DMS 273 treated with DMSO at 0.1 percent for 48 hours (cell line): ENCODE results near the gene CPA5.

ENCODE experiments used
- DNase-seq: peaks from one replicate; lab custom pipeline; 2025; lab: John Stamatoyannopoulos, UW

The CPA5 gene

DNA sequence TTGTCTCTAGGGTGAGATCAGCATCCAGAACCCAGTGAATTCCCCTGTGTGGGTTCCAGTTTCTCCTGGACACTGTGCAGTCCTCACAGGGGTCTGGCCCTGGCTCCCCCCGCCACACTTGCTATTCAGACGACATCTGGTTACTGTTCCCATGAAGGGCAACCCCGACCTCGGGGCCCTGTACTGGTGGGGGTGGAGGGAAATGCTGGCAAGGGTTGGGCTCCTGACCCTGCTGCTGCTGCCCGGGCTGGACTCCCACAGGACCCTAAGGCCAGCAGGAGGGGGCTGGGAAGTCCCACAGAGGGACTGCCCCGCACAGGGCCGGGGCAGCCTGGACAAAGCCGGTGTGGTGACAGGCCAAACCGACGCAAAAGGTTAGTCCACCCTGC is 34.9 kb downstream of the CPA5 start:
- no peak for DNase-seq

DNA sequence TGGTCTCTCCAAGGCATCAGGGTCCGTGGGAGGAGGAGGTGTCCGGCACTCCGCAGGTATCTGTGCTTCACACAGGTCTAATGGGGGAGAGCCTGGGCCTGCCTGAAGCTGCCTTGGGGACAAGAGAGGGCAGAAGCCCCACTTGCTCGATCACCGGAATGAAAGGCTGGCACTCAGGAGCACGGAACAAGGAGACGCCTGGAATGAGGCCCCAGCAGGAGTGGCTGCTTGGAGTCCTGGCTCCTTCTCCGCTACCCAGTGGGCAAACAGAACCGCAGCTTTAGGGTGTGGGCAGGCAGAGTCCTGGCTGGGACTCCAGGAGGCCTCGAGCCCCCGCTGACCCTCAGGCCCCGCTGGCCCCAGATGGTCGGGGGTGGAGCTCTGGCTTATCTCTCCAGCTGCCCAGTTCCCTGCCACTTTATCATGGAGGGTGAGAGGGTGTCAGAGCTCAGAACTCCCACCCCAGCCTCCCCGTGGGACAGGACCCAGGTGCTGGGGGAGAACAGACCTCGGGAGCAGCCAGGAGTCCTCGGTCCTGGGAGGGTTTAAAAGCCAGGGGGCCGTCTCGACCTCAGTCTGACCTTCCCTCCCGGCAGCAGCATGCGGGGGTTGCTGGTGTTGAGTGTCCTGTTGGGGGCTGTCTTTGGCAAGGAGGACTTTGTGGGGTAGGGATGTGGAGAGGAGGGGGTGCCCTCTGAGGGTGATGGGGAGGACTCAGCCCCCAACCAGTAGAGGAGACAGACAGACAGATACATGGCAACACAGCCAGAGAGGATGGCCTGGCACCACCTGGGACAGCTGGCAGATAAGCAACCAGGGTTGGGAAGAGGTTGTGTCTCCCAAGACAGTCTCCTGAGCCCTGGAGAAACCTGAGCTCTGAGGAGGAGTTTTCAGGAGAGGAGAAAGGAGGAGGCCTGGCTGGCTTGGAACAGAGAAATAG is 35.6 kb downstream of the CPA5 start, which contains the start of gene CPA1:
TSS of gene CPA1 (plus strand) at position 574 of the 940 bp plus-strand sequence. CDS start at position 601, 27 bp downstream.
- peak; percentile 65 for DNase-seq

DNA sequence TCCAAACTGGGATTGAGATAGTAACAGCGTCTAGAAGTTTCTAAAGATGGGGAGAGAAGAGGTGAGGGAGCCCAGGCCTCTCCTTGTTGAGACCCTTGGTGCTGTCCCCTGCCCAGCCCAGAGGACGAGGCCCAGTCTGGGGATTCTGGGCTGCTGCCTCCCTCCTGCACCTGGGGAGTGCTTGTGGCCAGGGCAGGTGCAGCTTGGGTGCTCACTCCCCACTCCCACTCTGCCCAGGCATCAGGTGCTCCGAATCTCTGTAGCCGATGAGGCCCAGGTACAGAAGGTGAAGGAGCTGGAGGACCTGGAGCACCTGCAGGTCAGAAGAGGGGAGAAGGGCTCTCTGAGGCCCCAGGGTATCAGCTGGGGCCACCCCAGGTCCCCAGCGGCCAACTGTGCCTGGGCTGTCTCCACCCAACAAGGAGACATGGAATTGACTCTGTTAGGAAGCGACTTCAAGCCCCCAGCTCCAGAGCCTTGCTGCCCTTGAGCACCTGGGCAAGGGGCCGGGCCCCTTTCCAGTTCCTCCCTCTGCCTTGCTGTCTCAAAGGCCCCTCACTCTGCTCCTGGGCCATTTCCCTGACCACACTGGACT is 36.3 kb downstream of the CPA5 start:
- DNase-seq = no peak

DNA sequence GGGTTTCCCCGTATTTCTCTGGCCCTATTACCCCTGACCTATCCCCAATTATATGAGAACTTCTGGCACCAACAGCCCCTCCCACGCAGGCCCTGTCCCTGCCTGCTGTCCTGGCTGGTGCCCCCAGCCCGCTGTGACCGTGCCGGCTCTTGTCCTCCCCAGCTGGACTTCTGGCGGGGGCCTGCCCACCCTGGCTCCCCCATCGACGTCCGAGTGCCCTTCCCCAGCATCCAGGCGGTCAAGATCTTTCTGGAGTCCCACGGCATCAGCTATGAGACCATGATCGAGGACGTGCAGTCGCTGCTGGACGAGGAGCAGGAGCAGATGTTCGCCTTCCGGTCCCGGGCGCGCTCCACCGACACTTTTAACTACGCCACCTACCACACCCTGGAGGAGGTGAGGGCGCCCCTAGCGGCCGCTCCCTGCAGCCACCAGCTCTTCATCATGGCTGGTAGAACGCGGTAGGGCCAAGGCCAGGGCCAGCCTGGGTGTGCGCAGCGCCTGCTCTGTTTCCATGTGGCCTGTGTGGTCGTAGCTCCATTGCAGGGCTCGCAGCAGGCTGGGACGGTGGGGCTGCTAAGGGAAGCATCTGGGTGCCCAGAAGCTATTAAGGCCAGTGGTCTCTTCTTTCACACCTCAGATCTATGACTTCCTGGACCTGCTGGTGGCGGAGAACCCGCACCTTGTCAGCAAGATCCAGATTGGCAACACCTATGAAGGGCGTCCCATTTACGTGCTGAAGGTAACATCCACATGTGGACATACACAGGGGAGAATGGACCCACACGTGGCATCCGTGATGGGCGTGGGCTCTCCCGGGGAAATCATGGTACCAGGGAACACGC is 37.1 kb downstream of the CPA5 start:
- no peak for DNase-seq

DNA sequence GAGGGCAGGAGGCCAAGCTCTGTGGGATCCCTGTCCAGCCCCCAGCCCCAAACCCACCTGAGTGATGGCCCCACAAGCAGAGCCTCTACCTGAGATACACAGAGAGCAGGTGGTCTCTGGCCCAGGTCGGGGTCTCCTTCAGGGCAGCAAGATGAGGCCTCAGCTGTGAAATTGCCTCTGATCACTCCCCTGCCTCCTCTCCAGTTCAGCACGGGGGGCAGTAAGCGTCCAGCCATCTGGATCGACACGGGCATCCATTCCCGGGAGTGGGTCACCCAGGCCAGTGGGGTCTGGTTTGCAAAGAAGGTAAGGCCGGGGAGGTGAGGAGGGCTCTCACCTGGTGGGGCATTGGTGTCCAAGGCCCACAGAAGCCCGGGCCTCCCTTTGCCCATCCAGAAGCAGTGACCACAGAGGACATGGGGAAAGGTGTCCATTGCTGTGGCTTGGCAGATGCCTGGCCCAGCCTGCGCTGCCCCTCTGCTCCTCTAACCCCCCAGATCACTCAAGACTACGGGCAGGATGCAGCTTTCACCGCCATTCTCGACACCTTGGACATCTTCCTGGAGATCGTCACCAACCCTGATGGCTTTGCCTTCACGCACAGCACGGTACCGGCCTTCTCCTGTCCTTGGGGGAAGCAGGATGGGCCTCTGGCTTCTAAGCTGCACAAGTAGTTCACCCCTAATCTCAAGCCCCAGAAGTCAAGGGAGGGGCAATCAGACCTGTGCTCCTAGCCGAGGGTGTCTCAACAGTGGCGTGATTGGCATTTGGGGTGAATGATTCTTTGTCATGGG is 38.8 kb downstream of the CPA5 start:
- no peak for DNase-seq

DNA sequence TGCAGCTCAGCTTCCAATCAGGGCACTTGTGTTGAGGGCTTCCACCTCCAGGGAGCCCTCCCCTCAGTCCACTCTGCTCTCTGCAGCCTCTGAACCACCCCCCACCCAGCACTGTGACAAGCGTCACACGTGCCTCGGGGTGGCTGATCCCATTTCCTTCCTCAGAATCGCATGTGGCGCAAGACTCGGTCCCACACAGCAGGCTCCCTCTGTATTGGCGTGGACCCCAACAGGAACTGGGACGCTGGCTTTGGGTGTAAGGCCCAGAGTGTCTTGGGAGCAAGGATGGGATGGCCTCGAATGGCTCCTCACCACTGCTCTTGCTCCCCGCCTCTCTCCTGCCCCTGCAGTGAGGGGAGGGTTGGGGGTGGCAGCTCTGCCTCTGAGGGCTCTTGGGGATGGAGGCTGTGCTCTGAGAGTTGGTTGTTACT is 39.8 kb downstream of the CPA5 start:
- DNase-seq = no peak

DNA sequence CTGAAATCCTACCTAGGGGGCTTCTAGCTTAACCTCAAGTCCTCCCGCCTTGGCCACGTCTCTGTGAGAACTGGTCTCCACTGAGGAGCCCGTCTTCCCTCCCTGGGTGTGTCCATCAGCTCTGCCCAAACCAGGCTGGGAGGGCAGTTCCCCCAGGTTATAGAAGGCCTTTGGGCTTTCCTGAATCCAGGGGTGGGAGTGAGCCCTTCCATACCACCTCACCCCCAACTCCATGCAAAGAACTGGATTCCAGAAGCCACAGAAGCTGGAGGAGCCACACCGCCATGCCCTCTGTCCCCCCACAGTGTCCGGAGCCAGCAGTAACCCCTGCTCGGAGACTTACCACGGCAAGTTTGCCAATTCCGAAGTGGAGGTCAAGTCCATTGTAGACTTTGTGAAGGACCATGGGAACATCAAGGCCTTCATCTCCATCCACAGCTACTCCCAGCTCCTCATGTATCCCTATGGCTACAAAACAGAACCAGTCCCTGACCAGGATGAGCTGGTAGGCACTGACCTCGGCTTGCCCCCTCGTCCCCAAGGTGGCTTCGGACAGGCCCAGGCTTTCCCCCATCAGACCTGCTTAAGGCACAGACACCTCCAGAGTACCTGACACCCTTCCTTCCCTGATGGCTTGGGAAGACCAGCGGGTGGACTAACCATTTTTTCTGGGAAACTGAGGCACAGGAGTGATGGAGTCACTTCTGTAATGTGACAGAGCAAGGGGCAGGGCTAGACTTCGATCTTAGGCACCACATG is 40.4 kb downstream of the CPA5 start:
- no peak for DNase-seq

DNA sequence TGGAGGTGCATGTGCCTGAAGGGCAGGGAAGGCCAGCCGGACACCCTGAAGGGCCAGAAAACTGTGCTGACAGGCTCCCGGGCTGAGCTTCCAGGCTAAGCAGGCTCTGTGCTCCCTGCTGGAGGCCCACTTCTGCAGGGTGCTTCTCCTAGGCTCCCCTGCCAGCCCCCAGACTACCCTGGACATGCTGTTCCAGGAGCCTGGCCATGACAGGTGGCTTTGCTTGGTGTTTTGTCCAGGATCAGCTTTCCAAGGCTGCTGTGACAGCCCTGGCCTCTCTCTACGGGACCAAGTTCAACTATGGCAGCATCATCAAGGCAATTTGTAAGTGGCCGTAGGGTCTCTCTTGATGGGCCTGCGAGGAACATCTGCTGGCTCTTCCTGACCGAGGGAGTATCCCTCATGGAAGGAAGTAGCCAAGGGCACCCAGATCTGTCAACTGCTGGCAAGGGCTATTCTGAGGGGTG is 41.0 kb downstream of the CPA5 start:
- no peak for DNase-seq

DNA sequence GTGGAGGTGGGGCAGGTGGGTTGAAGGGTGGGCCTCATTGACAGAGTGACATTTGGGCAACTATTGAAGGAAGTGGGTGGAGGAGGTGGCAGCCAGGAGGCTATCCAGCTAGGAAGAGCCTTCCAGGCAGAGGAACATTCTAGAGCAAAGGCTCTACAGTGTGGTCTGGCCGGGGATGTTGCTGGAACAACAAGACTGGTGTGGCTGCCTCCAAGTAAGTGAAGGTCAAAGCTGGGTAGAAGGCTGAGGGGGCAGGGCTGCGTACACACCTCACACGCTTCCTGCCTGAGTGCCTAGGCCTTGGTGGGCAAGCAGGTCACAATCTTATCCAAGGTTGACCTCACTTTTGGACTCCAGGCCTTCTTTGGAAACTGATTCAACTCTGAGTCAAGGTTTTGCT is 42.3 kb downstream of the CPA5 start:
- no peak for DNase-seq

DNA sequence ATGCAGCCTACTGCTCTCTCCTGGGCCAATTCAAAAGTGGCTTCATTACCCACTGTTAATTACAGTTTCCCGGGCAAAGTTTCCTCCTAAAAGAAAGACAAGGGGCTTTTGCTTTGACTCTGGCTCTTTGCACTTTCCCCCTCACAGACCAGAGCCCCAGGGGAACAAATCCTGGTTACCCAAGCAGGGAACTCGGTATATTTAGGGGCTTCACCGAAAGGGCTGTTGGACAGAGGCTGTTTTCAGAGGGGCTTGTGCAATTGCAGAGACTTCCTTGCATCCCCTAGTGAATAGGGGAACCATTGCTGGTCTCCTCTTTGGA is 42.7 kb downstream of the CPA5 start:
- DNase-seq = no peak

DNA sequence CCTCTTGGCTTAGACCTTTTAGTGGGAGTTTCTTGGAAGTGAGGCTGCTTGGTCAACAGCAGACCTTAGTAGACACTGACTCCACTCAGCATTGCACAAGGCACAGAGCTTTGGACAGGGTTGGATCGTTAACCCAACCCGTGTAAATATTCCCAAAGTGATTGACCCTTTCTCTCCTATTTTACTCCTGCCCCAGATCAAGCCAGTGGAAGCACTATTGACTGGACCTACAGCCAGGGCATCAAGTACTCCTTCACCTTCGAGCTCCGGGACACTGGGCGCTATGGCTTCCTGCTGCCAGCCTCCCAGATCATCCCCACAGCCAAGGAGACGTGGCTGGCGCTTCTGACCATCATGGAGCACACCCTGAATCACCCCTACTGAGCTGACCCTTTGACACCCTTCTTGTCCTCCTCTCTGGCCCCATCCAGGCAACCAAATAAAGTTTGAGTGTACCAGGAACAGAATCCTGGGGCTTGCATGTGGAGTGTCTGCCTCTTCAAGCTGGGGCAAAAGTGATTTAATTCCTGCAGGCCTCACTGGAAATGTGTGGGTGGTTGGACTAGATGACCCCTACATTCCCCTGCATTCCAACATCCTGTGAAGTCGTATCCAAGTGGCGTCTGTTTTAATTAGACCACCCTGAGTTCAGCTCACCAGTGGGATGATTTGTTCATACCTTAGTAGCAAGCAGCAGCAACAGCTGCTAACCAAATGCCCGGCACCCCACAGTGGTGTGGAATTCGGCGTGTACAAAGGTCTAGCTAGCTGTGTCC is 43.2 kb downstream of the CPA5 start:
- no peak for DNase-seq

DNA sequence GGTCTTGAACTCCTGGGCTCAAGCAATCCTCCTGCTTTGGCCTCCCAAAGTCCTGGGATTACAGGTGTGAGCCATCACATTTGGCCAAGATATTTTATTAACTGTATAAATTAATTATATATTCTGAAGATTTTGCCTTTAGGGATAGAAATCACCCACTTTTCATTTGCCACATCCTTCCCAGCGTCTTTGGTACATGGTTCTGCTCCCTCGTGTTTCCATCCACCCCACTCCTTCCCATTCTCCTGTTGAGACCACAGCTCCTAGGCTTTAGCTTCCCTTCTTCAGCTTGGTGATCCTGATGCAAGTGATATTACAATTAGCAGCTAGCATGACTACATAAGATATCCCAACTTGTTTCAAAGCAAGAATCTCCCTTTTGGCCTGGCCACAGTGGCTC is 44.1 kb downstream of the CPA5 start:
- DNase-seq = no peak

DNA sequence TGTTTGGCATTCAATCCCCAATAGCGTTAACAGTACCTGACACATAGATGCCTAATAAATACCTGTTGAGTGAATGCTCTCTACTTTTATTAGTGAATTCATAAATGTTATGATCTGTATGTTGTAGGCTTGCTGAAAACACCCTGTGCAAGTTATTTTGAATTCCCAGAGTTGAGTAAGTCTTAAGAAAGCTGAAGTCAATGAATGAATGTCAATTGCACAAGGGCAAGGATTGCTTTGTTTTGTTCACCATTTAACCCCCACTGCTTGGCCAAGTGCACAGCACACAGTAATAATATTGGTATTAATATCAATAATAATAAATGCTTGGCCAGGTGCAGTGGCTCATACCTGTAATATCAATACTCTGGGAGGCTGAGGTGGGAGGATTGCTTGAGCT is 45.9 kb downstream of the CPA5 start:
- no peak for DNase-seq

DNA sequence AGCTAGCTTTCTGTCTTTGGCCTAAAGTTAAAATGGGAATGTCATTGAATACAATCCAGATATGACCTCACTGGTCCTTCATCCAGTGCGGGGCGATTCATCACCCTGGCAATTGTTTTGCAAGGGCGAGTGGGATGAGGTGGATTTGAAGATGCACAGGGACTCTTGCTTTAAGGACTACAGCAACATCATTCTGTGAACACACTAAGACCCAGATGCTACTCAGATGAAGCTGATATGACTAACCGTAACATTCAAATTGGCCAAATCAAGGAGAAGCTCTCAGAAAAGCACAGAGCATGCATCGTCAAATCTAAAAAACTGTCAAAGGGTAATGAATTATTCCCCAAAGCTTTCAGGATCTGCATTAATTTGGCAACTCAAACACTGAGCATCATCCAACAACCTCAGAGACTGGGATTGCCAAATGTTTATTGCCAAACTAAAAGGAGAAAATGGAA is 48.5 kb downstream of the CPA5 start:
- no peak for DNase-seq

DNA sequence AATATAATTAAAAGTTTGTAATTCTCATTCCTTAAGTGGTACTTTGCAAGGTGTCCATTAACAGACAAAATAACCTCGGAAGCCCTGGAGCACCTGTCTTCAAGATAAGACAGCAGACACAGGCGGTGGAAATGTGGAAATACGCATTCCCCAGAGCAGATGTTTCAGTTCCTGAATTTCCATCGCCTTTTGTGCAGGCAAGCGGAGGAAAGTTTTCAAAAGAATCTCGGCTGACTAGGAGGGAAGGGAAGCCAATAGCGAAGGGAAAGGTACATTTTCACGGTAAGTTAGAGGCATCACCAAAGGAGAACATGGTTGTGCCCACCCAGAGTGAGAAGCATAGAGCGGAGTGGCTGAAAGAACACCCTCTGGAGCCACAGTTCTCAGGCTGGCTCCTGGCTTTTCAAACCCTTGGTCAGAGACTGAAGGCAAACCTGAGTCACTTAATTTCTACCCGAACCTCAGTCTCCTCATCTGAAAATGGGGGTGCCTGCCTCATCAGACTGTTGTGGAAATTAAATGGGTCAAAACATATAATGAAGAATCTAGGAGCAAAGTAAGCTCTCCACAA is 49.3 kb downstream of the CPA5 start:
- no peak for DNase-seq

DNA sequence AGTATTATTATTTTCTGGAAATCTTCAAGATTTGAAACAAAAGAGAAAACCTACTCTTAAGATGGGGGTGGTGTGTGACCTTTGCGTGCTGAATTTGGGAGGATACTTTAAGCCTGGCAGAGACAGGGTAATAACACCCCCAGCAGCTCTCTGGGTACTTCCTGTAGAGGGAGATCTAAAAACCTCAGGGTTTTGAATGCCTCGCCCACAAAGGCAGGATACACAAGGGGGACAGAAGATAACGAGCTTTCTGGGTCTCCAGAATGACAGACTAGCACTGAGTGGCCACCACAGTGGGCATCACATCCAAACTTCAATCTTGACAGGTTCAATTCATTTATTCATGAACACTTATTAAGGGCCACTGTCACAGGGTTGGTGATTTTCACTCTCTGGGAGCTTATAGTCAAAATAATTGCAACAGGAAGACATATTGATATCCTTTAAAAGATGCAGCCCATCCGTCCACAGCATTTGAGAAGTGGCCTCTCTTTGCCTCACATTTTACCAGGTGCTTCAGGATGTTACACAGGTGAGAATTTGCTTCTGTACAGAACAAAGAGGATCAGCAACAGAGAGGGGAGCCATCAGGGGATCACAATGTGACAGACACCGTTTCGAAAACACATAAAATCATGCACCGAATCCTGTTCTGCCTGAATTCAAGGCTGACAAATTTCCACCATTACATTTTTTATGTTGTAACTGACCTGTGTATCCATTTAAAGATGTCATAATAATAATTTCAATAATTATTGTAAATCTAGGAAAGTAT is 50.0 kb downstream of the CPA5 start:
- no peak for DNase-seq

DNA sequence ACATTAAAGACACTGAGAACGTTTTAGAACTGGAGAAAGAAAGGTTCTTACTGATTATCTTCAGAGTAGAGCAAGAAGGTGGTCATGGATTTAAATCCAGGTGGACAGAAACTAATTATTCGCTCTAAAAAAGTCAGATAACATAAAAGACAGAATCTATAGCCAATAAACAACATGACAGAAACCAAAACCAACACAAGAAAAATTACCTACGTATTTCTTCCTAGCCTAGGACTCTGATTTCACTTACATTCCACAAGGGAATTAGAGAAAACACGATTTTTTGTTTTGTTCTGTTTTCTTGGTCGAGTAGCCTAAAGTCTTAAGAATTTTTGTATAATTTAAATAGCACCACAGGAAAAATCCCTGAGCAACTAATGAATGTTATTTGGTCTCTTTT is 50.8 kb downstream of the CPA5 start:
- DNase-seq = no peak

DNA sequence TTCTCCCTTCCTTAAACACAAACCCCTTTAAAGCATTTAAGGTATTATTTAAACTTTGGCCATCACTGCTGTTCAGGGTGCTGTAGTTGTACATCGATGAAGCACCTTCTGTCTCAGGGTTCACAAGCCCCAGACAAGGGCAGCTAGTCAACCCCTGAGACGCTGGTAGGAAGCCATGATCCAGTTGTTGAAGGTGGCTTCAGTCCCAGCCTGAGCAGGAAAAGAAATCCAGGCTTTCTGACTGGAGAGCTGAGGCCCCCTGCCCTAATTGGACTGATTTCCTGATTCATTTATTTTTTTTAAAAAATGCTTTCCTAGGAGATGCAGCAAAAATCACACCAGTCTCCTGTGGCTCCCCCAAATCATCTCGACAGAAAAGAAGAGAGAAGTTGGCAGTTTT is 51.5 kb downstream of the CPA5 start:
- no peak for DNase-seq
